HG03565 (cell line): ENCODE results near the gene ANKRD62.
A peak's percentile ranks its signal among the peaks of the same experiment; 100 is the strongest.

Experiments
- ATAC-seq: cut with Tn5 transposase; IDR thresholded peaks from one replicate; pipeline ENCODE4 v1.9.1; 2021; ENCODE audit warnings: mild to moderate bottlenecking, moderate library complexity; ENCODE audit not compliant: unreplicated experiment

Gene ANKRD62

DNA sequence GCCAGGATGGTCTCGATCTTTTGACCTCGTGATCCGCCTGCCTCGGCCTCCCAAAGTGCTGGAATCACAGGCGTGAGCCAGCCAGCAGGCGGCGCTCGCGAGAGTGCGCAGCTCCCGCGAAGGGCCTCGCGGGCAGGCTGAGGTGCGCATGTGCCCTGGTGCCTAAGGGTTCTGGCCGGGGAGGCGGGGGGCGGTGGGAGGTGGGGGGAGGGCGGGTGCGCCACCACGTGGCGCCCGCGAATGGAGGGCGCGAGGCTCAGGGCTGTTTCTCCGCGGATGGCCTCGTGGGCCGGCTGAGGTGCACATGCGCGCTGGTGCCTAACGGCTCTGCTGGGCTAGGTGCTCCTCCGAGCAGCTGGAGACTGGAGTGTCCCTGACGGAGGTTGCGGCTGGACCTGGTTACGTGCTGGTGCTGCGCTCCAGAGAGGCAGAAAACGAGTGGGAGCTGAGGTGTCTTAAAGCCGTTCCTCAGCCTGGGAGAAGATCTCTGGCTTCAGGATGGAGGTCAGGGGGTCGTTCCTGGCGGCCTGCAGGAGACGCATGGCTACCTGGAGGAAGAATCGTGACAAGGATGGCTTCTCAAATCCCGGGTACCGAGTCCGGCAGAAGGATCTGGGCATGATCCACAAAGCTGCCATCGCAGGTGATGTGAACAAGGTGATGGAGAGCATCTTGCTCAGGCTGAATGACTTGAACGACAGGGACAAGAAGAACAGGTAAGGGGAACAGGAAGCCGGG is at the start of gene ANKRD62:
Gene ANKRD62, plus strand, starts transcription at position 324 of the 738 bp plus-strand sequence. Its CDS starts 175 bp downstream, at position 499.
- ATAC-seq = no peak

DNA sequence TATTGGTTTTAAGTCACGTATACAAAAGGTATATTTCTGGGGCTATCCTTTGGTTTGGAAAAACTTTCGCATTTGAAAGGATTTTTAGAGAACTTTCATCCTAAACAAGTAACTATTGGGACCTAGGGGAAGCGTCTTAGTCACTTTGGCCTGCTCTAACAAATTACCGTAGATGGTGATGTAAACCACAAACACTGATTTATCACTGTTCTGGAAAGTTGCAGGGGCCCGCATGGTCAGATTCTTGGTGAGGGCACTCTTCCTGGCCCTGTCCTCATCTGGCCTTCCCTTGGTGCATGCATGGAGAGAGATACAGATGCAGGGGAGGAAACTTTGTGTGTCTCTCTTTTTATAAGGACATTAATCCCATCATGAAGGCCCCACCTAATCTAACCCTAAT is 49.1 kb upstream of the ANKRD62 start:
- ATAC-seq = no peak

DNA sequence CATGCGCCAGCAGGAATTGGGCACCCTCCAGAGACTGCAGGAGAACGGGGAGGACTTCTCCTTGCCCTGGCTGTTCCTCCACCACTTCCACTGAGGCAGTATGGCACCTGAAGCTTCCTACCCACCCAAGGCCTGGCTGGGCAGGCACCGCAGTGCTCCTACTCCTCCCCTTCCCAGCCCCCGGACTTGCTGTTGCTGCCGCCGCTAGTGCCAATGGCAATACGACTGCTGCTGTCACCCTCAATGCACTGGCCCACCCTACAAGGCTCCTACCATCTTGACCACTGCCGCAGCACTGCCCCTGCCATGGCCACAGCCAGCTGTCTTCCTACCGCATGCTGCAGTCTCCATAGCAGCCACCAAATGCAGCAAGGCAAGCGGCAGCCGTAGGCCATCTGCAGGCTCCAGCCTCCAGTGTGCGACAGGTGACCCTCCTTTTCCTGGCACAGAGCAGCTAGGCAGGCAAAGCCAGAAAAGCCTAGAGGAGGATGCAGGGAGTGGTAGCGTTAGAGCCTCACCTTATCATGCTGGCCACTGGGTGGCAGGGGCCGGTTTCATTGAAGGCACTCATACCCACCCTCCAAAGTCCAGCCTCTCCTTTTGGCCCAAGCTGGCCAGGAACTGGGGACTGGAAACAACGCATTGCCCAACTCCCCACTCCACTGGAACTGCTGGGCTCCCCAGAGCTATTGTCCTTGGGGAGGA is 47.4 kb upstream of the ANKRD62 start:
- no peak for ATAC-seq

DNA sequence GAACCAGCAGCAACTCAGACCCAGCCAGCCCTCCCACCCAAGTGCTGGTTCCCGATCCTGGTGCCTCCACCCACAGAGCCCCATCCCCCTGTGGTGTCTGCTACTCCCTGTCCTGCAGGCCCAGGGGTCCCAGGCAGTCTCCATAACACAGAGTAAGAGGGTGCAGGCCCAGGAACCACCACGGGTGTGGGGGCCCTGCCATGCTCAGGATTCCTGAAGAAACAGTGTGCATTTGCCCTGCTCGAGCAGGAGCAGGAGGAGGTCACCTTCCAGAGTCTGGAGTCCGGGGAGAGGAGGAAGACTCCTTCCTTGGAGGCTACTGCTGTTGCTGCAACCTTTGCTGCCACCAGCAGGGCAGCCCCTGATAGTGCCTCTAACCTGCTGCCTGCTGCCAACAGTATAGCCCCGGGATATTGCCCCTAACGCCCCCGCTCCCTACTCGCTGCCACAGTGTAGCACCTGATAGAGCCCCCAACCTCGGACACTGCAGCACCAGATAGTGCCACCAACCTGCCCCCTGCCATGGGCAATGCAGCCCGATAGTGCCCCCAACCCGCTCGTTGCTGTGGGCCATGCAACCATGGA is 46.8 kb upstream of the ANKRD62 start:
- no peak for ATAC-seq

DNA sequence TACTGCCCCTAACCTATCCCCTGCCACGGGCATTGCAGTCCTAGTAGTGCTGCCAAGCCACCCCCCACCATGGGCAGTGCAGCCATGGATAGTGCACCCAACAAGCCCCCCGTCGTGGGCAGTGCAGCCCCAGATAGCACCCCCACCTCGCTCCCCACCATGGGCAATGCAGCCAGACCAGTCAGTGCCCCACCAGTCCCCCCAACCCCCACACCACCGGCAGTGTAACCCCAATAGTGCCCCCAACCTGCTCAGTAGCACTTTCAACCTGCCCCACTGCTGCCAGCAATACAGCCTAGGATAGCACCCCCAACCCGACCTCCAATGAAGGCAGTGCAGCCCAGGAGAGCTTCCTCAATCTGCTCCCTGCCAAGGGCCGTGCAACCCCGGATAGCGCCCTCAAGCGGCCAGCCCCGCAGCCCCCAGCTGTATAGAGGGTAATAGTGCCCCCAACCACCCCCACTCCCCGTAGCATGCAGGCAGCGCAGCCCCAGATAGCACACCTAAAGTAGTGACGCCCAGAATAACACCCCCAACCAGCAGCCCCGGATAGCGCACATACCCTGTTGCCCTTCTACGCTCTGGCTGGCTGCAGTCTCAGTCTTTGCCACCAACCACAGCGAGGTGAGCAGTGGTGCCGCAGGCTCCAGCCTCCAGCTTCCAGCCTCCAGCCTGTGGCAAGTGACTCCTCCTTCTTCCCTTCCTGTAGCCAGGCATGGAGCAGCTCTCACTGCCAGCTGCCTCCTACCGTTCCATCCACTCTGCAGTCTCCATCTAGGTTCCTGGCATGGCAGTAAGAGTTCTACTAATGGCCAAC is 45.4 kb upstream of the ANKRD62 start:
- no peak for ATAC-seq

DNA sequence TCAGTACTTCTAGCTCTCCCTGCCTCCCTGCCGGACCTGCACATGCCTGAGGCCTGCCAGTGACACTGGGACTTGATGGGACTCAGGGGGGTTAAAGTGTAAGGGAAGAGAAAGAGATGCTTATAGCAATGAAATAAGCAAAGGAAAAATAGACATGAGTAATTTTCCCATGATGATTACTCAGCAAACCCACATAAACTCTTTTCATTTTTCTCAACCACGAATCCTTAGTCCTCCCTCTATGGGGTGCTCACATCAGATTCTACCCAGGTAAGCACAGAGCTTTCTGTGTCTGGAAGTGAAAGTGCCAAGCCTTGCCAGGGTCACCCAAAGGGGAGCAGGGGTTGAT is 44.8 kb upstream of the ANKRD62 start:
- no peak for ATAC-seq

DNA sequence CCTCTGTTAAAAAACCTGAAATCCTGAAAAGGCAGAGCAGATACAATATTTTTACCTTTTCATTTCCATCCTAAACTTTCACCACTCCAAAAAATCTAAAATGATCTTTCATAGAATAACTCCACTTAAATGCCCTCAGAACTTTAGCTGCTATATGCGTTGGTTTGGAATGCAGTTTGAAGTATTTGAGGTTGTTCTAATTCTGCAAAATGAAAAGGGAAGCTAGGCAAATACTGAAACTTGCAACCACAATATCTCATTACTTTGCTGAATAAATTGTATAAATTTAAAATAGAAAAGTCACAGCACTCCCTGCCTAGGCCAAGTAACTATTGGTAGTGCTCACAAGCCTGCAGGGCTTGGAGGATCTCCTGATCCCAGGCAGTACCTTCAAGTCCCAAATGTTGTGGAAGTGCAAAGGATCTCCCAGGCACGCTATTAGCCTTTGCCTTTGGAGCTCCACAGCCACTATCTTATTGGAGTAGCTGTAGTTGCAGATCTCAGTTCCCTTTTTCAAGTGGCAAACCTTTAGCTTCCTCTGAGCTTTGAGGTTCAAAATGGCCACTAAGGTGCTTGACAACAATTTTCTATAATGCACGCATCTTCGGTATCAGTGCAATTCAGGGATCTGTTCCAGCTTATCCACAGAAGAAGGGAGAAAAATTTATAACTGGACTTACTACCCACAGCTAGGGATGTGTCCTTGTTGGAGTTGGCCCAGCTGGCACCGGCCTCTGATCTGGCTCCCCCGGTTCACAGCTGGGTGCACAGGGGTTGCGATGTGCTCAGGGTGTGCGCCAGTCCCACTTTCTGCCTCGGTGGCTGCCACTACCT is 43.4 kb upstream of the ANKRD62 start:
- ATAC-seq = peak; percentile 86

DNA sequence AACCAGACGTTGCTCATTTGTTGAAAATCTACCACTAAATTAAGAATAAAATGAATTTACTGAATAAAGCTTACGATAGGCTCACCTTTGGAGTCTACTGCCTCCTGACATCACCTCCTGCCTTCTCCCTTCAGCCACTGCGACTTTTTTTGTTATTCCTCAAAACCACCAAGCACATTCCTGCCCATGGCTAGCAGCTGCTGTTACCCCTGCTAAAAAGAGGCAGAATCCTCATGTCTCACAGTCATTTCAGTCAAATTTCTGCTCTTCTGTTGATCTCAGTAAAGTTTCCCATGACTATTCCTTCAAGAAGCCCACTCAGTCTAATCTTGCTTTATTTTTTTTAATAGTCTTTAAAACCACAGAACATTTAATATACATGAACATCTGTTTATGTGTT is 40.8 kb upstream of the ANKRD62 start:
- no peak for ATAC-seq

DNA sequence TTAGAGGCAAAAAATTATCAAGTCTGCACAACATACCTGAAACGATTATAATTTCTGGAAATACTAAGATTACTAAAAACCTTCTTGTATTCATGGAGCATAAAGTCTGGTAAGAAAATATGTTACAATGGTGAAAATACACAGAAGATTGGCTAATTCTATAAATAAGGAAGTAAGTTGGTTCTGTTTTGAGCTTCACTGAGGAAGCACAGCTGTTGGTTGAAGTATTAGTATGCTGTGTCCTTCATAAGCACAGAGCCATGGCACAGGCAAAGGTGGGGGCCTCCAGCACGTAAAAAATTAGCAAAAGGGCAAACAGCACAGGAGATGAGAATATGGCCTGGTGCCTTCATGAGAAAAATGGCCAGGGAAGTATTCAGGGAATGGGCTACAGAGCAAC is 40.4 kb upstream of the ANKRD62 start:
- ATAC-seq = no peak

DNA sequence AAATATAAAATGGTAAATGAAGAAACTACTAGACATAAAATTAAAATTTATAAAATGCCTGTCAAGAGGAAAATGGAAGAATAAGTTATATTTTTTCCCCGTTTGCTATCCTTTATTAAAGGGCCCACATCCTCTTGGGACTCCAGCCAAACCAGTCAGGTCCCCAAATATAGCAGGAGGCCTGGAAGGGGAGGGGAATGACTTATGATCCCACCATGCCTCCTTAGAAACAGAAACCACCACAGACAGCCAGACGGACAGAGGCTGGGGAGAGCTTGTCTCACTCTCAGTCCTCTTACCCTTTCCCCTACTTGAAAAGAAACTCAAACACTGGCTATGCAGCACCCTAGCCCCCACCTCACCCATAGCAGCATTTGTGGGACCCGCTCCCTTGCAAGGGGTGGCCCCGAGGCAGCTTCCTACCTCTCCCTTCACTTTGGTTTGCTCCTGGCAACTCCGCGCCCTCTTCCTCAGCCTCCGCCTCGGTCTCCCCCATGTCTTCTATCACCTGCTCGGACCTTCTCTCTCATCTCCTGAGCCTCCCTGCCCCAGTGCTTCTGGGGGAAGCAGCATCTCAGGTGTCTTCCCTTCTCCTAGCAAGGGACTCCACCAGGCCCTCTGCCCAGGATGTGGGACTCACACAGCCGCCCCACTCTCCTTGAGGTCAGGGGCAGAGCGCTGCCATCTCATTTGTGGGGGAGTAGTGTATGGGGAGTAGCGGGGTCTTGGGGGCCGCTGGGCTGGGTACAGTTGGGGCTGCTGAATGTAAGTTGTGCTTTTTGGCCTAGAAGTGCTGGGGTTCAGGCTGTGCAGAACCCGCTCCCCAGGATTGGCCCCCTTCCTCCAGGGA is 37.4 kb upstream of the ANKRD62 start:
- no peak for ATAC-seq

DNA sequence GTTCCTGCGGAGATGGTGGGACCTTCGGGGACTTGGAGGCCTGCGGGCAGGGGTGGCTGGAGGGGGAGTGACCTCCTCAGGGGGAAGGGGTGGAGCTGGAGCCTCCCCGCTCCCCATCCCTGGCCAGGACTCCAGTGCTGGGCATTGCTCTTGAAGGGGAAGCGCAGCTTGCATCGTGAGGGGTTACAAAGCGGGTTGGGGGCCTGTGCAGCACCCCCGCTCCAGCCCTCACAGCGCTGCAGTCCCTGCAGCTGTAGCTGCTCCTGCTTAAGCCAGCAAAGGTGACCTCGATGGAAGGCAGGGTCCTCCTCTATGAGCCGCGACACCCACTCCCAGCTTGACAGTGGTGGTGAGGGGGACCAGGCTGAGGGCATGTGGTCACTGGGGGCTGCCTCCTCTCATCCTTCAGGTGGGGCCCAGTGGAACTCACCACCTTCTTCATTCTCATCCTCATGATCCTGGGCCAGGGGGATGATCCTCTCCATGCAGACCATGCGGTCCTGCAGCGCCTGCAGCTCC is 36.7 kb upstream of the ANKRD62 start:
- no peak for ATAC-seq

DNA sequence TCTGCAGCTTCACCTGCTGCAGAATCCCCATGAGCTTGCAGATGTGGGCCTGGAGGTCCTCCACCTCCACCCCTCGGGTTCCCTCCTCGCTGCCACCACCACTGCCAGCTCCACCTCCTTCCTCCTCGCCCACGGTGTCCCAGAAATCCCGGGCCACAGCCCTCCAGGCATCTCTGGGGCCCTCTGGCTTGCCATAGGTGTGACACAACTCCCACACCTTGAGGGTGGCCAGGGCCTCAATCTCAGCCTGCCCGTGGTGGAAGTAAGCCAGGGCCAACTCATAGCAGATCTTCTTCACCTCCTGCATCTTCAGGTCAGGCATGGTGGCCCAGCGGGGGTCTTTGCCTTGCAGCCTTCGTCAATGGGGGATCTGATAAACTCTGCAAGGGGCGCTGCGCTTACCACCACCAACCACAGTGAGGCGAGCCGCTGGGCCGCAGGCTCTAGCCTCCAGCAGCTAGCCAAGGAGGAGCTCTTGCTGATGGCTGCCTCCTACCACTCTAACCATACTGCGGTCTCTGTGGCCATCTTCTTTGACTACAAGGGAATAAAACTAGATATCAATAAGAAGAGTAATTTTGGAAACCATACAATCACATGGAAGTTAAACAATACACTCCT is 36.1 kb upstream of the ANKRD62 start:
- ATAC-seq = no peak

DNA sequence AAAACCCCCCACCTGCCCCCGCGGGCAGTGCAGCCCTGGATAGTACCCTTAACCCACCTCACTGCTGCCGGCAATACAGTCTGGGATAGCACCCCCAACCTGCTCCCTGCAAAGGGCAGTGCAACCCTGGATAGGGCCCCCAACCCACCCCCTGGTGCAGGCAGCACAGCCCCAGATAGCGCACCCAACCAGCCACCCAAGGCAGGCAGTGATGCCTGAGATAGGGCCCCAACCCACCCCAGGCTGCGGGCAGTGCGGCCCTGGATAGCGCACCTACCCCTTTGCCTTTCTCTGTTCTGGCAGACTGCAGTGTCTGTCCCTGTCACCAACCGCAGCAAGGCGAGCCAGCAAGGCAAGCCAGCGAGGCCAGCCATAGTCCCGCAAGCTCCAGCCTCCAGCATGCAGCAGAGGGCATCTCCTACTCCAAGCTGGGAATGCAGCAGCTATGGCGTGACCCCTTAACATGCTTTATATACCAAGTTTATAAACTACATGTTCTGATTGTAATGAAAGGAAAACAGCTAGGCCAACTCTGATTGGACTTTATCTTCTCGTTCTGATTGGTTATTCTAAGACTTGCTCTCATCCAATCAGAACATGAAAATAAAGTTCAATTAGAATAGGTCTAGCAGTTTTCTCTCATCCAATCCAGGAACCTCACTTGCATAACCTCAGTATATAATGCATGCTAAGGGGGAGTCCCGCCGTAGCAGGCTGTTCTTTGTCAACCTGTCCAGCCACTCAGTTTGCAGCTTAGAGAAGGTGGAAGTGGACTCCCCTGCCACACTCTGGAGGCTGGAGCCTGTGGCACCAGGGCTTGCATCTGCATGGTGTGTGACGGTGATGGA is 34.1 kb upstream of the ANKRD62 start:
- no peak for ATAC-seq

DNA sequence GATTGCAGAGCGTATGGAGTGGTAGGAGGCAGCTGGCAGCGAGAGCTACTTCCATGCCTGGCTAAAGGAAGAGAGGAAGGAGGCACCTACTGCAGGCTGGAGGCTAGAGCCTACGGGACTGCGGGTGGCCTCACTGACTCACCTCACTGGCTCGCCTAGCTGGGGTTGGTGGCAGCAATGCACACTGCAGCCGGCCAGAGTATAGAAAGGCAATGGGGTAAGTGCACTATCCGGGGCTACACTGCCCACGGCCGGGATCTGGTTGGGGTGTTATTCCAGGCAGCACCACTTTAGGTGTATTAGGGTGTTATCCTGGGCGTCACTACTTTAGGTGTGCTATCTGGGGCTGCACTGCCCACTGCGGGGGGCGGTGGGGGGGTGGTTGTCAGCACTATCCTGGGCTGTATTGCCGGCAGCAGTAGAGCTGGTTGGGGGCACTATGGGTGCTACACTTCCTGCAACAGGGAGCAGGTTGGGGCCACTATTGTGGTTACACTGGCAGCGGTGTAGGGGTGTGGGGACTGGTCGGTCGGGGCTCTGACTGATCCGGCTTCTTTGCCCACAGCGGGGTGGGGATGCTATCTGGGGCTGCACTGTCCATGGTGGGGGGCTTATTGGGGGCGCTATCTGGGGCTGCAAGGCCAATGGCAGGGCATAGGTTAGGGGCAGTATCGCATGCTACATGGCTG is 33.3 kb upstream of the ANKRD62 start:
- no peak for ATAC-seq

DNA sequence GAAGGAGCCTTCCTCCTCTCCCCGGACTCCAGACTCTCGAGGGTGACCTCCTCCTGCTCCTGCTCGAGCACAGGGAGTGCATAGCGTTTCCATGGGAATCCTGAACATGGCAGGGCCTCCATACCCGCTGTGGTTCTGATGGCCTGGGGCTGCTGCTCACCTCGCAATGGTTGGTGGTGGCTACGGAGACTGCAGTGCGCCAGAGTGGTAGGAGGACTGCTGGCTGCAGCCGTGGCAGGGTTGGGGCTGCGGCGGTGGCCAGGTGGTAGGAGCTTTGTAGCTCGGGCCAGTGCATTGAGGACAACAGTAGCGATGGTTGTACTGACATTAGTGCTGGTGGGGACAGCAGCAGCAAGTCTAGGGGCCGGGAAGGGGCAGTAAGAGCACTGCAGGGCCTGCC is 32.0 kb upstream of the ANKRD62 start:
- ATAC-seq = no peak

DNA sequence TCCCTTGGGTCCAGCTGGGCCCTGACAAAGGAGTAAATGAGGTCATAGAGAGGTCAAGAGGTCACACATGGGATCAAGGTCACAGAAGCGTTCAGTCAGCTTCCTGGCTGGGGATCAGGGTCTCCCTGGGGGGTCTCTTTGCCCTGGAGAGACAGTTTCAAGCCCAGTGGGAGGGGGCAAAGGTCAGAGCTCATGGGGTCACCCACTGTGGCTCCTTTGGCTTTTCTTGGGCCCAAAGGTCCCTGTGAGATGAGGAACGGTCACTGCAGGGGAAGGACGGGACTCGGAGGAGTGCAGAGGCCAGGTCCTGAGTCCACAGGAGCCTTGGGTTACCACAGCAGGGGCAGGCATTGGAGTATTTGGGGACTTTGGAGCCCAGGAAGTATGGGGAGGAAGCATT is 30.7 kb upstream of the ANKRD62 start:
- ATAC-seq = no peak

DNA sequence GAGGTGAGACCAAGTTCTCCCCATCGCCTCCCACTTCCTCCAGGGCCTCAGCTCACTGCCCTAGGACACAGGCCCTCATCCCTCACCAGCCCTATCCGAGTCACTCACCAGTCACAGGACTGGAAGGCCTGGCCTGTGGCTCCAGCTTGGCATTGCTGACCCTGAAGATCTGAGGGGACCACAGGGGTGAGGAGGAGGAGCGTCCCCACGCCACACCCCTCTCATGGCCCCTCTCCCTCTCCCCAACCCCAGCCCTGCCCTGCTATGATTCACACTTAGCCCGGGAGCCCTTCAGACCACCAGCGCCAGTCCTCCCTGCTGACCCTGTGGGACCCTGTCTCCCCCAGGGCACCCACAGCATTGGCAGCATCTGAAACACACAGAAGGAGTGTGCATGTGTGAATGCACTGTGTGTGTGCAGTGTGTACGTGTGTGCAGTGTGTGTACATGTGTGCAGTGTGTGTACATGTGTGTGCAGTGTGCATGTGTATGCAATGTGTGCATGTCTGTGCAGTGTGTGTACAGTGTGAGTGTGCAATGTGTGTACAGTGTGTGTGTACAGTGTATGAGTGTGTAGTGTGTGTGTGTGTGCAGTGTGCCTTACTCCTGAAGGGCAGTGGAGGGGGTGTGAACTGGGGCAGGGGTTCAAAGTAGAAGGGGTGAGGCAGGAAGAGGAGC is 29.4 kb upstream of the ANKRD62 start:
- no peak for ATAC-seq
